HG03280 (cell line): ENCODE results near the gene CAMK2D.
"Not testable (repeated sequence)": the region's sequence is repeated elsewhere in the genome, so short reads cannot be mapped to it uniquely, and the experiment has no call there.

ENCODE experiments used
- ATAC-seq: cut with Tn5 transposase; IDR thresholded peaks from one replicate; pipeline ENCODE4 v1.9.1; 2021; ENCODE audit warnings: mild to moderate bottlenecking, moderate library complexity; ENCODE audit not compliant: unreplicated experiment

Gene CAMK2D

GRCh38 chr4:113763923-113764322 lies 2.4 kb upstream of the CAMK2D start:
- not testable (repeated sequence) for ATAC-seq

DNA sequence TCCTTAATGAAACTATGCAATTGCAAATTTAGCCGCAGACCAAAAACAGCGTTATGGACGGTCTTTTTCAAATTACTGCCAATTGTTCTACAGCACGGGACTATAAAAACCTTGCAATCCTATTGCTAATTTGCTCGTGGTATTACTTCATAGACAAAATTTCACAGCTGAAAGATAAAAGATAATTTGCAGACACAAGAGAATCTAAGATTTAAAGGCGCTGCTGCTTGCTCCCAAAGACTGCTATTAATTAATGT lies 1.4 kb upstream of the CAMK2D start:
- no peak for ATAC-seq

DNA sequence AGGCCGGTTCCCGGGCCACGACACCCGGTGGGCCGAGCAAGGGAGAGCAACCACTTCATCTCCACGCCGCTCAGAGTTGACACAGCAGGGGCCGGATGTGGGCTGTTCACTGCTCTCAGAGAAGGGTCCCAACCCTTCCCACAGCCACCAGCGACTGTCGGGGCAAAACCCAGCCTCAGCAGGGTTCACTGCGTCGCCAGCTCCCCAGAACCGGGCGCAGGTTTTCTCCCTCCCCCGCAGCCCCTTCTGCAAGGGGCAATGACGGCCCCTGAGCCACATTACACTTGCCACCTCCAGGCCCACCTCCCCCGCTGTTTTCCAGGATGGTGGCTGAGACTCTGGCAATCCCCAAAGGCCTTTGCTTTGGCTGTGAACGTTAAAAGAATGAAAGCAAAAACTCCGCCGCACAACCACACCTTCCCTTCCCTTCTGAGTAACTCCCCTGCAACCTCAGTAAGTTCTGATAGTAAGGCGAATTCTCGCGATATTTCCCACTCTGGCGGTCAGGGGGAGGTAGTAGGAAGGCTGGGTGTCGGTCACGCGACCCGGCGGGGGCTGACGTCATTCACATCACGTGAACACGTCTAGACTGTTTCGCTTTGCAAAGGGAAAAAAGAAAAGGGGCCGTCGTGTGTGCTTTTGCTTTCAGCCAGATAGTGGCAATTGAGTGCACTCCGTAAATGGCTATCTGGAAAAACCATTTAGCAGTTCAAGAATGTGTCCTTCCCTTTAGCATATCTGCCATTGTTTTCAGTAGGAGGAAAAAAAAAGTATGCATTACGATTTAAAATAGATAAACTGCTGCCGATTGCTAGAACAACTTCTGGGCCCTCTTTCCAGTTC lies 869 bp upstream of the CAMK2D start:
- peak; percentile 66 for ATAC-seq

DNA sequence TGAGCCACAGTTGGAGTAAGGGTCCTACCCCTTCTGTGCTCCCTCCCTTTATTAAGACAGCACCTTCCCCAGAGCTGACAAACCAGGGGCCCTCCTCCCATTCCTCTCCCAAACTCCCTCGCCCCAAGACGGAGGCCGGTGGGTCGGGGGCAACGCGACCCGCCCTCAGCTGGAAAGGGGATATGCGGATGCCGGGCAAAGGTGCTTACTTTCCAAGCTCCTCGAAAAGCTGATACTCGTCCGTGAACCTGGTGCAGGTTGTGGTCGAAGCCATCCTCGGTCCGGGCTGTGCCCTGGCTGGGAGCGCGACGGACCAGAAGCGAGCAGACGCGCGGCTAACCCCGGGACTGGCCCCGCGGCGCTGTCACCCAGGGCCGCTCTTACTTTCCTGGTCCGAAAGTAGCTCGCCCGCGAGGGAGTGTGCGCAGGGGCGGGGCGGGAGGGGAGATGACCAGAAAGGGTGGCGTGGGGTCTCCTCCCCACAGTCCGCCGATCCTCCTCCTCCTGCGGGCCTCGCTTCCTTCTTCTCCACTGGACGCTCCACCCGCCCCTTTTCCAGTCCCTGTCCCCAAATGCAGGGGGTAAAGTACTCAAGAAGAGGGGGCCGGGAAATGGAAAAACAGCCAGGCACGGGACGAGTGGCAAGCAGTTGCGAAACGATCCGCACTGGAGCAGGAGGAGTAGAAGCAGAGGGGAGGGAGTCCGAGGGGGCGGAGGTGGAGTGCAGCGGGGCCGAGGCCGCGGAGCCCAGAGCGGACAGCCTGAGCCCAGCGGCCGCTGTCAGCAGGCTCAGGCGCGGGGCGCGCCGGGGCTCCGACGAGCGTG lies 531 bp downstream of the CAMK2D start:
- ATAC-seq: peak; percentile 34

DNA sequence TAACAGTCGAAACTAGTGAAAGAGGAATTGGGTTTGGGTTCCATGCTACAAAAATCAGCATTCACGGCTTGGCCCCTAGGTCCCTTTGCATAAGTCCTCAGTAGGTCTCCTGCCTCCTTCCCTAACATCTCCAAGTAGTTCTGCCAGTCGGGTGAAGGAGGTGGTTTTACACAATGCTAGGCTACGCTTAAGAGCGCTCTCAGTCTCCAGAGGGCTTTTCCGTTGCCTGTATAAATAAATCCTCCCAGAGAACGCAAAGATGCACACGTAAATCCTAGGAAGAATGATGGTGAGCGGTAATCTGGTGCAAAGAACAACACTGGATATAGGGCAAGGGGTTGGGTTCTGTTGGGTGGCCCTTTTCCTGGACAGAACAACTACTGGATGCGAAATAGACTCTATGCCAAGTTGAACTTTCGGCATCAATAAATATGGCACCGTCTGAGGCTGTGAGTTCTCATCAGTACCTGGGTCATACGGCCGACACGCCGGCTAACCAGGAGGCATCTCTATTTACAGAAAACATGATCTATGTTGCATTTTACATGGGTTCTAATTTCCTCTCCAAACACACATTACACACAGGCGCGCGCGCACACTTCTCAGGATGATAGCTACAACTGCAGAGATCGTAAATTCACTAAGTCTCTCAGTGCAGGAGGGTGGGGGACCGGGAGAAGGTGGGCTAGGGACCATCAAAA lies 1.3 kb downstream of the CAMK2D start:
- ATAC-seq: no peak

DNA sequence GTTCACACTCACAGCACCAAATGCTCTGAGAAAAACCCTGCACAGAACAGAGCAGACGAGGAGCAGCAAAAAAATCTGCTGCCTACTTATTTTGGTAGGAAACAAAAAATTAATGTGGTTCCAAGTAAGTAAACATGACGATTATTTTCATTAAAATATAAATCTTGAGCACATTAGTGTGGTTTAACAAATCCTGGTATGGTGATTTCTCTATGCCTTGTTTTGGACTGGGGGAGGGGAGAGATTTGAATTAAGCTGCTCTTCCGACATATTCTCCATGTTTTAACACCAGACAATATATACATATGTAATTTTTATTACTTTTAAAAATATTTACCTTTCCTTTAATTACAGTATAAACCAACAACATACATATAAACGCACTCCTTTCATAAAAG lies 1.8 kb downstream of the CAMK2D start:
- ATAC-seq: no peak

GRCh38 chr4:113758372-113758771 lies 3.2 kb downstream of the CAMK2D start:
- ATAC-seq: no peak

GRCh38 chr4:113757486-113757885 lies 4.1 kb downstream of the CAMK2D start:
- ATAC-seq: no peak

GRCh38 chr4:113756005-113756410 lies 5.5 kb downstream of the CAMK2D start:
- ATAC-seq: peak; percentile 60

DNA sequence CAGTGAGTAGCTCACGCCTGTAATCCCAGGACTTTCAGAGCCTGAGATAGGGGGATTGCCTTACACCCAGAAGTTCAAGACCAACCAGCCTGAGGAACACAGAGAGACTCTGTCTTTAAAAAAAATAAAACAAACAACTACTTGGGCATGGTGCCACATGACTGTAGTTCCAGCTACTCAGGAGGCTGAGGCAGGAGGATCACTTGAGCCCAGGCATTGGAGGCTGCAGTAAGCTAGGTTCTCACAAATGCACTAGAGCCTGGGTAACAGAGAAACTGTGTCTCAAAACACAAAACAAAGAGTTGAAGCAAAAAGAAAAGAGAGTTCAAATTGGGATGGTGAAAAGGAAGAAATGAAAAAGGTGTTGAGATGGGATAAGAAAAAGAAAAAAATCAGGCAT lies 10.8 kb downstream of the CAMK2D start:
- ATAC-seq: no peak

- no peak for ATAC-seq
Observed at GRCh38 chr4:113750296-113750695, 11.2 kb downstream of the CAMK2D start.

GRCh38 chr4:113749178-113749577 lies 12.4 kb downstream of the CAMK2D start:
- ATAC-seq: no peak

DNA sequence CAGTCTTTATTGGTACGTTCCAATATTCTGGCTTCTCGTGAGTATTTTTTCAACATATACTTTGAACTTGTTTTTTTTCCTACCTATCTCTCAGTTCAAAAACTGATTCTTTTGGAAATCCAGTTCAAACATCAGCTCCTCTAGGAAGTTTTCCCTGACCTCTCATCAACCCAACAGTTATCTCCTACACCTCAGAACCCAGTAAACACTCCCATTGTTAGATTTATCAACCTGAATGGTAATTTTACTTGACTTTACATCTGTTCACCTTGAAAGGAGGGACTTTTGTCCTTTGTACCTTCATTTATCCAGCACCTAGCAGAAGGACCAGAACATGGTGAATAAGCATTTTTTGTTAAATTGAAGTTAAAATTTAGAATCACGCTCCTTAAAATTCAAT lies 13.6 kb downstream of the CAMK2D start:
- ATAC-seq: no peak

GRCh38 chr4:113745711-113746110 lies 15.8 kb downstream of the CAMK2D start:
- ATAC-seq: no peak

DNA sequence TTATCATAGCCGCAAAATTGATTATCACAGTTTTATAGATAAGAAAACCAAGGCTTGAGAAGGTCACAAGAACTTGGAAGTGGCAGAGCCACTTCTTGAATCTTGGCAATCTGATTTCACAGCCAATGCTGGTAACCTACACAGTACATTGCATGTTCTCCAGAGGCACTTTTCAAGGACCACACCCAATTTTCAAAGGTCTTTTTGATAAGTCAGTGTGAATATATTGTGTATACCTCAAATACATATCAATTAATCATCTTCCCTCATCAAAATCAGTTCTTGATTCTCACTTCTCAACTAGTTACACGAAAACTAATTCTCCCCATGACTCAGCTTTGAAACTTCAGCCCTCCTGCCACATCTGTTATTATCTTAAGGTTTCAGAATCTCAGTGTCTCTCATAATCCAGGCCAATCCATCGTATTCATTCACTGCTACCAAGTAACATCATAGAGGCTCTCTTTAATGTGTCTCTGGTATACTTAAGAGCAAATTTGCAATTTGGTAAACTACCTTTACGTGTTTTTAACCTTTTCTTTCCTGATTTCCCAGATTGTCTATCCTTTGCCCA lies 16.8 kb downstream of the CAMK2D start:
- no peak for ATAC-seq

GRCh38 chr4:113743690-113744089 lies 17.8 kb downstream of the CAMK2D start:
- ATAC-seq: no peak

DNA sequence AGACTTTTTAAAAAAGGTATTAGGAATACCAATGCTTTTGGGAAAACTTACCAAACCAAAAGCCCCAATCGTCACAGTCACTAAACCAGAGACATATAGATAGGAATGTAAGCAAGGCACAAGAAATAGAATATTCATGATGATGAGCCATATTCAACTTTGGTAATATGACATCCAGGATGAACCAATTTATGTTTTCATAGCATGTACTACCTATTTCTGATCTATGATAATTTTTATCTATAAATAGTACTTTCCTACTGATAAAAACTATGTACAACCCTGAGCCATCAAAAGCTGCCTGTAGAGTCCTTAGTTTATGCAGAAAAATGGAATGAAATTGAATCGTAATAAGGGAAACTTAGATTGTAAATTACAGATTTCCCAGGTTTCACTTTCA lies 18.9 kb downstream of the CAMK2D start:
- no peak for ATAC-seq

DNA sequence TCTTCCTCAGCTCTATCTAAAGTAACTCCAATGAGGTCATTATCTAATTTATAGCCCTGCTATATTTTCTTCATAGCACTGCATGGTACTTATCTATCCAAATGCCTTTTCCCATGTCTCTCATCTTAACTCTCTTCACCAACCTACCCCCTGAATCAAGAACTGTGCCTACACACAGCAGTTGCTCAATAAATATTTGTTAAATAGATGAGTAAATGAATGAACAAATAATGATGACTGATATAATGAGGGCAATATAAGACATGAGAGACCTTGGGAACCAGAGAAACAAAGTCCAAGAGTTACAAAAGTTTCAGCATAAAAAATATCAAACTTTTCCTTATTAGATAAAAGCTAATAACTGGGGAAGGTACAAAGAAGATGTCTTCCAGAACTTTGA lies 19.6 kb downstream of the CAMK2D start:
- ATAC-seq: no peak

- no peak for ATAC-seq
Observed at GRCh38 chr4:113740857-113741379, 20.6 kb downstream of the CAMK2D start.

- ATAC-seq: no peak
Observed at GRCh38 chr4:113739197-113739596, 22.3 kb downstream of the CAMK2D start.

- ATAC-seq: no peak
Observed at GRCh38 chr4:113738251-113738650, 23.3 kb downstream of the CAMK2D start.
